ENCODE measurements around the gene PRND. TPM values are rescaled to one million over a fixed set of nuclear protein-coding genes. Genes with fewer than 3 reads are reported as not detected.
"Not testable (repeated sequence)": the region's sequence is repeated elsewhere in the genome, so short reads cannot be mapped to it uniquely, and the experiment has no call there.

Gene PRND
- total RNA-seq, 1 donor from 2014 or later, result 25.6 TPM

GRCh38 chr20:4759100-4759884 is 37.6 kb downstream of the PRND start:
- H3K27me3 ChIP-seq (ENCODE audit: control insufficient read depth in 3 of 3, insufficient read depth in 3 of 3, low read length in 3 of 3), result peaks cover 0 to 11% (median 0%) of the 10 kb centered on the region in 3 donors
- H3K9me3 ChIP-seq (ENCODE audit: control insufficient read depth in 3 of 3, low read length in 3 of 3); H3K4me3 ChIP-seq (ENCODE audit: low read length in 3 of 3); H3K36me3 ChIP-seq (ENCODE audit: control insufficient read depth in 3 of 3, insufficient read depth in 3 of 3, low read length in 3 of 3); H3K9ac ChIP-seq (ENCODE audit: low read depth in 1 of 3, low read length in 3 of 3); H3K27ac ChIP-seq (ENCODE audit: low read depth, low read length): not testable (repeated sequence)
- peaks cover 6 to 17% (median 7%) of the 10 kb centered on the region in 3 donors for H3K4me1 ChIP-seq (ENCODE audit: control insufficient read depth in 3 of 3, insufficient read depth in 3 of 3, low read length in 3 of 3)

DNA sequence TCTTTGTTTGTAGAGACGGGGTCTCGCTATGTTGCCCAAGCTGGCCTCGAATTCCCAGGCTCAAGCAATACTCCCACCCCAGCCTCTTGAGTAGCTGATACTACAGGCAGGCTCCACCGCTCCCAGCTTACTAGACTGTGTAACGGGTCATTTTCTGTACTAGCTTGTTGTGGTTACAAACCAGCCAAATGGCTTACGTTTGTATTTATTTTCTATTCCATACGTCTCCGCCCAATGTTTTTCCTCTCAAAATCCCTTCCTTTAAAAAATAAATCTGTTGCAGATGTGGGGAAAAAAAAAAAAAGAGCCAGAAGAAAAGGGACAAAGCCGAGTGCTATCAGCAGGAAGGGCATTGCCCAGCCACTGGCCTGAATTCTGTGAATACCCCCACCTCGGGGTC is 41.6 kb downstream of the PRND start:
- H3K9me3 ChIP-seq (ENCODE audit: control insufficient read depth in 3 of 3, low read length in 3 of 3), result no peaks in the 10 kb centered on the region
- peaks cover 0 to 11% (median 0%) of the 10 kb centered on the region in 3 donors for H3K27me3 ChIP-seq (ENCODE audit: control insufficient read depth in 3 of 3, insufficient read depth in 3 of 3, low read length in 3 of 3)
- H3K9ac ChIP-seq (ENCODE audit: low read depth in 1 of 3, low read length in 3 of 3), result no peak overlapping the region
- H3K27ac ChIP-seq (ENCODE audit: low read depth, low read length), result no peak overlapping the region
- H3K4me1 ChIP-seq (ENCODE audit: control insufficient read depth in 3 of 3, insufficient read depth in 3 of 3, low read length in 3 of 3), result peaks cover 6 to 17% (median 7%) of the 10 kb centered on the region in 3 donors
- H3K36me3 ChIP-seq (ENCODE audit: control insufficient read depth in 3 of 3, insufficient read depth in 3 of 3, low read length in 3 of 3), result no peaks in the 10 kb centered on the region
- no peak overlapping the region for H3K4me3 ChIP-seq (ENCODE audit: low read length in 3 of 3)

DNA sequence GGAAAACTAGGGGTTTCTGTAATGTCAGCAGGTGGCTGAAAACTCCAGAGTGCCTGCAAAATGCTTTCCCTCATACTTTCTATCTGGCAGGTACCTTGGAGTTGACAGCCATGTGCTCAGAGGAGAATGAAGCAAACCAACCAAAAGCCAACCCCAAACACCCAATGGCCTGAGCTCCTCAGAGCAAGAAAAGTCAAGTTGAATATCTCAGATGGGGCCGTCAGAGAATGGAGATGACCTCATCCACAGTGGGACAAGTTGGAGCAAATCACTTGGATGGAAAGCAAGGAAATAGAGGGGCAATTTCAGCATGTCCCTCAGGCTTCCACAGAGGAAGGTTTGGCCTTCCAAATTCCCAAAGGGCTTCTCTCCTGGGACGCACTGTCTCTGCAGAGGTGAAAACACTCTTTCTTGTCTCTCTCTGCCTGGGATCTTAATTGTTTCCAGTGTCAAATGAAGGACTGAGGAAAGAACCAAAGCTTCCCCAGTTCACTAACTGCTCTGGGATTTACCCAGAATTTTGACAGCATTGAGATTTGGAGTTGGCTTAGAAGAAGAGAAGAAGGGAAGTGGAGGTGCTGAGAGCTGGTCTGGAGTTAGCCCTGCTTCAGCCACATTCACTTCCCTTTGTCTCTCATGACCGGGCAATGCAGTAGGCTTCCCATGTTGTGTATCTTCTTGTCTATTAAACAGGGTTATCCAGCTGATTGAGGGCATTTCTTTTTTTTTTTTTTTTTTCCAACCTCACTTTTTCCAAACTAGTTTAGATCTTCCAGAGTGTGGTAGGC is 42.2 kb downstream of the PRND start:
- Histone ChIP-seq H3K4me3 (ENCODE audit: low read length in 3 of 3) (no peak overlapping the region), H3K27me3 (ENCODE audit: control insufficient read depth in 3 of 3, insufficient read depth in 3 of 3, low read length in 3 of 3) (peaks cover 0 to 10% (median 0%) of the 10 kb centered on the region in 3 donors), H3K36me3 (ENCODE audit: control insufficient read depth in 3 of 3, insufficient read depth in 3 of 3, low read length in 3 of 3) (no peaks in the 10 kb centered on the region), H3K27ac (ENCODE audit: low read depth, low read length) (no peak overlapping the region), H3K9me3 (ENCODE audit: control insufficient read depth in 3 of 3, low read length in 3 of 3) (no peaks in the 10 kb centered on the region), H3K4me1 (ENCODE audit: control insufficient read depth in 3 of 3, insufficient read depth in 3 of 3, low read length in 3 of 3) (peaks cover 6 to 17% (median 7%) of the 10 kb centered on the region in 3 donors), H3K9ac (ENCODE audit: low read depth in 1 of 3, low read length in 3 of 3) (no peak overlapping the region)

DNA sequence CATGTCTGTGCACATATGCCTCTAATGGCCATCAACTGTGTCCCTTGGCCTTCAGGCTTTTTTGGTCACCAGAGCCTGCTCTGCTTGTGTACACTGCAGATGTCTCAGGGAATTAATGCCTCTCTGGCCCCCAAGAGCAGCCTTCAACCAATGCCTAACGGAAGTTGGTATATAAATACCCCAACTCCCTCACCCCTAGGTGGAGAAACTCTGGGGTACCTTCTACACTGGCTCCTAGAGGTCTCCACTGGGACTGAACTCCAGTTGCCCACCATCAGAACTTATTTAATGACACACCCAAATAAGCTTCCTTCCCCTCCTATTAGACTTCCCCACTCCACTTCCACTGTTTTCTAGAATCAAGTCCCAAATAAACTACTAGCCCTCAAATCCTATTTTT is 43.1 kb downstream of the PRND start:
- H3K9me3 ChIP-seq (ENCODE audit: control insufficient read depth in 3 of 3, low read length in 3 of 3), result no peaks in the 10 kb centered on the region

GRCh38 chr20:4765681-4766080 is 44.0 kb downstream of the PRND start:
- no peaks in the 10 kb centered on the region for H3K9me3 ChIP-seq (ENCODE audit: control insufficient read depth in 3 of 3, low read length in 3 of 3)
- H3K36me3 ChIP-seq (ENCODE audit: control insufficient read depth in 3 of 3, insufficient read depth in 3 of 3, low read length in 3 of 3), result no peaks in the 10 kb centered on the region
- H3K9ac ChIP-seq (ENCODE audit: low read depth in 1 of 3, low read length in 3 of 3), result no peak overlapping the region
- peaks cover 0 to 6% (median 0%) of the 10 kb centered on the region in 3 donors for H3K27me3 ChIP-seq (ENCODE audit: control insufficient read depth in 3 of 3, insufficient read depth in 3 of 3, low read length in 3 of 3)
- no peak overlapping the region for H3K27ac ChIP-seq (ENCODE audit: low read depth, low read length)
- H3K4me3 ChIP-seq (ENCODE audit: low read length in 3 of 3), result no peak overlapping the region
- H3K4me1 ChIP-seq (ENCODE audit: control insufficient read depth in 3 of 3, insufficient read depth in 3 of 3, low read length in 3 of 3), result peaks cover 5 to 11% (median 6%) of the 10 kb centered on the region in 3 donors

More for the DNA sequence above, 43.1 kb downstream of the PRND start:
- no peak overlapping the region for H3K9ac ChIP-seq (ENCODE audit: low read depth in 1 of 3, low read length in 3 of 3)
- H3K4me1 ChIP-seq (ENCODE audit: control insufficient read depth in 3 of 3, insufficient read depth in 3 of 3, low read length in 3 of 3), result peaks cover 6 to 17% (median 7%) of the 10 kb centered on the region in 3 donors
- peaks cover 0 to 7% (median 0%) of the 10 kb centered on the region in 3 donors for H3K27me3 ChIP-seq (ENCODE audit: control insufficient read depth in 3 of 3, insufficient read depth in 3 of 3, low read length in 3 of 3)
- no peaks in the 10 kb centered on the region for H3K36me3 ChIP-seq (ENCODE audit: control insufficient read depth in 3 of 3, insufficient read depth in 3 of 3, low read length in 3 of 3)
- H3K27ac ChIP-seq (ENCODE audit: low read depth, low read length), result no peak overlapping the region
- H3K4me3 ChIP-seq (ENCODE audit: low read length in 3 of 3), result no peak overlapping the region

- H3K4me1 ChIP-seq (ENCODE audit: control insufficient read depth in 3 of 3, insufficient read depth in 3 of 3, low read length in 3 of 3), result peaks cover 0 to 2% (median 0%) of the 10 kb centered on the region in 3 donors
- H3K4me3 ChIP-seq (ENCODE audit: low read length in 3 of 3), result no peak overlapping the region
- H3K36me3 ChIP-seq (ENCODE audit: control insufficient read depth in 3 of 3, insufficient read depth in 3 of 3, low read length in 3 of 3), result no peaks in the 10 kb centered on the region
- no peaks in the 10 kb centered on the region for H3K27me3 ChIP-seq (ENCODE audit: control insufficient read depth in 3 of 3, insufficient read depth in 3 of 3, low read length in 3 of 3)
- no peak overlapping the region for H3K9ac ChIP-seq (ENCODE audit: low read depth in 1 of 3, low read length in 3 of 3)
- no peak overlapping the region for H3K27ac ChIP-seq (ENCODE audit: low read depth, low read length)
- peaks cover 0 to 3% (median 0%) of the 10 kb centered on the region in 3 donors for H3K9me3 ChIP-seq (ENCODE audit: control insufficient read depth in 3 of 3, low read length in 3 of 3)
Observed at GRCh38 chr20:4766631-4767030, 44.9 kb downstream of the PRND start.

DNA sequence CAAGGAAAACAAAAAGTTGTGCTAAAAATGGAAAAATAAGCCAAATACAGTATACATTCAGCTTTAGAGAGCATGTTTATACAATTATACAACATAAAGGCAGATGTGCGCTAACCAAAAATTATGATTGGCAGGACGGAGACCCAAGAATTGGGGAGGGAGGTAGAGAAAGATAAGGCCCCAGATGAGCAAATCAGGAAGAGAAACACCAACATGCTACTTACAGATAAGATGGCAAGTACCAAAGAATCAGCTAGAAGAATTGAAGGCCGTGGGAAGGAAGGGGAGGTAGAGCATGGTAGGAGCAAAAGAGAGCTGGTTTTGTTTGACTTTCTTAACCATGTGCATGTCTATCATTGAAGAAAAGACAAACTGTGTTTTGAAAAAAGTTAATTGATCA is 45.4 kb downstream of the PRND start:
- no peak overlapping the region for H3K9ac ChIP-seq (ENCODE audit: low read depth in 1 of 3, low read length in 3 of 3)
- no peaks in the 10 kb centered on the region for H3K27me3 ChIP-seq (ENCODE audit: control insufficient read depth in 3 of 3, insufficient read depth in 3 of 3, low read length in 3 of 3)
- H3K27ac ChIP-seq (ENCODE audit: low read depth, low read length), result no peak overlapping the region
- H3K36me3 ChIP-seq (ENCODE audit: control insufficient read depth in 3 of 3, insufficient read depth in 3 of 3, low read length in 3 of 3), result no peaks in the 10 kb centered on the region
- no peak overlapping the region for H3K4me3 ChIP-seq (ENCODE audit: low read length in 3 of 3)
- H3K9me3 ChIP-seq (ENCODE audit: control insufficient read depth in 3 of 3, low read length in 3 of 3), result peaks cover 0 to 5% (median 0%) of the 10 kb centered on the region in 3 donors
- no peaks in the 10 kb centered on the region for H3K4me1 ChIP-seq (ENCODE audit: control insufficient read depth in 3 of 3, insufficient read depth in 3 of 3, low read length in 3 of 3)

DNA sequence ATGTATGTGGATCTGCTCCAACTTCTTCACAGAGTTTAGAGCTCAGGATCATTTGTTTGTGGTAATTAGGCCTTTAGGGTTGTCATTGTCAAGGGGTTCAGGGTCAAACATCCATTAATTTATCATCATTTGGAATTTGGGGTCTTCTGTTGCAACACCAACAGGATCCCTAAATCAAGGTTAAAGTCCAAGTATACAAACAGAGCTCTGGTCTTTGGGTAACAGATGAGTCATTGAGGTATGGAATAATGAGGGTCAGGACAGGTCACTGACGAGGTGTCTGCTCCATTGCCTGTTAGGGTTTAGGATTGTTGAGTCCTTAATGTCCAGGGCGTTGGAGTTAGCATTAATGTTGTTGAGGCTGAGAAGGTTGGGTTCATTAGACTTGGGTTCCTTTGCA is 47.6 kb downstream of the PRND start:
- no peak overlapping the region for H3K4me3 ChIP-seq (ENCODE audit: low read length in 3 of 3)
- no peaks in the 10 kb centered on the region for H3K4me1 ChIP-seq (ENCODE audit: control insufficient read depth in 3 of 3, insufficient read depth in 3 of 3, low read length in 3 of 3)
- H3K36me3 ChIP-seq (ENCODE audit: control insufficient read depth in 3 of 3, insufficient read depth in 3 of 3, low read length in 3 of 3), result no peaks in the 10 kb centered on the region
- H3K9me3 ChIP-seq (ENCODE audit: control insufficient read depth in 3 of 3, low read length in 3 of 3), result peaks cover 0 to 5% (median 0%) of the 10 kb centered on the region in 3 donors
- H3K27ac ChIP-seq (ENCODE audit: low read depth, low read length), result no peak overlapping the region
- no peak overlapping the region for H3K9ac ChIP-seq (ENCODE audit: low read depth in 1 of 3, low read length in 3 of 3)
- no peaks in the 10 kb centered on the region for H3K27me3 ChIP-seq (ENCODE audit: control insufficient read depth in 3 of 3, insufficient read depth in 3 of 3, low read length in 3 of 3)

DNA sequence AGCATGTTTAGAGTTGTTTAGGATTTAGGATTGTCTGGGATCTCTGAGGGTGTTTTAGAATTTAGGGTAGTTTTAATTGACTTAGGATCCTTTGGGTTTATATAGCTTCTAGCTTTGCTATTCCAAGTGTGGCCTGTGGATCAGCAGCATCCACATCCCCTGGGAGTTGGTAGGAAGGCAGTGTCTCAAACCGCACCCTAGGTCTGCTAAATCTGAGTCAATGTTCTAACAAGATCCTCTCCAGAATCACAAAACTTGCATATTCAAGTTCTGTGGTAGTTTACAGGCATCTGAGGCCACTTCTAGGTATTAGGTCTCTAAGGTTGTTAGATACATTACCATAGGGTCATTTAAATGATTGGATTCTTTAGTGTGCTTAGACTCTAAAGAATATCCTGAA is 48.3 kb downstream of the PRND start:
- Histone ChIP-seq H3K36me3 (ENCODE audit: control insufficient read depth in 3 of 3, insufficient read depth in 3 of 3, low read length in 3 of 3) (no peaks in the 10 kb centered on the region), H3K27ac (ENCODE audit: low read depth, low read length) (no peak overlapping the region), H3K4me3 (ENCODE audit: low read length in 3 of 3) (no peak overlapping the region), H3K27me3 (ENCODE audit: control insufficient read depth in 3 of 3, insufficient read depth in 3 of 3, low read length in 3 of 3) (no peaks in the 10 kb centered on the region), H3K4me1 (ENCODE audit: control insufficient read depth in 3 of 3, insufficient read depth in 3 of 3, low read length in 3 of 3) (no peaks in the 10 kb centered on the region), H3K9me3 (ENCODE audit: control insufficient read depth in 3 of 3, low read length in 3 of 3) (peaks cover 0 to 5% (median 0%) of the 10 kb centered on the region in 3 donors), H3K9ac (ENCODE audit: low read depth in 1 of 3, low read length in 3 of 3) (no peak overlapping the region)

DNA sequence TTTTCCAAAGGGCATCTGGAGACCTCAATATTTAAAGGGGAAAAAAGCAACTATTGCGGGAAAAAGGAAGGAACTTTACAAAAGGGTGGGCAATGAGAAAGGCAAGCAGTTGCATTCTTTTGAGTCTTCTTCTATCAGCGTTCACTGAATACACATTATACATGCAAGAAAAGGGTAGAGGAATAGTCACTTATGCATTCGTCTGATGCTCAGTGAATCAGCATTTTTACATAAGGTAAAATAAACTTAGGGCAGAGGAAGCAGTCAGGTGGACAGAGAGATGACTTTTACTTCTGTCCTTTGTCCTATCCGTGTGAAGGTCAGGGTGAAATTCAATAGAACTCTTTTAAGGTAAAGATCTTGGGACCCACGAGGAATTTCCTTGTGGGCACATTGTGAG is 49.3 kb downstream of the PRND start:
- Histone ChIP-seq H3K27ac (ENCODE audit: low read depth, low read length) (no peak overlapping the region), H3K36me3 (ENCODE audit: control insufficient read depth in 3 of 3, insufficient read depth in 3 of 3, low read length in 3 of 3) (no peaks in the 10 kb centered on the region), H3K27me3 (ENCODE audit: control insufficient read depth in 3 of 3, insufficient read depth in 3 of 3, low read length in 3 of 3) (no peaks in the 10 kb centered on the region), H3K9ac (ENCODE audit: low read depth in 1 of 3, low read length in 3 of 3) (no peak overlapping the region), H3K4me3 (ENCODE audit: low read length in 3 of 3) (no peak overlapping the region), H3K9me3 (ENCODE audit: control insufficient read depth in 3 of 3, low read length in 3 of 3) (peaks cover 0 to 5% (median 0%) of the 10 kb centered on the region in 3 donors), H3K4me1 (ENCODE audit: control insufficient read depth in 3 of 3, insufficient read depth in 3 of 3, low read length in 3 of 3) (peaks cover 0 to 3% (median 0%) of the 10 kb centered on the region in 3 donors)
